H9 (cell line): ENCODE results near the gene ANGPTL8. TPM values are rescaled to one million over a fixed set of nuclear protein-coding genes. Genes with fewer than 3 reads are reported as not detected.

Source experiments
- DNase-seq: peaks from one replicate; pipeline ENCODE4 v3.0.0-alpha.2; 2017
- H2AFZ ChIP-seq: one replicate; pipeline ENCODE4 v1.6.1; 2013; ENCODE audit warnings: mild to moderate bottlenecking, low read length, control low read depth, moderate library complexity
- H2AK5ac ChIP-seq: 2 replicates; pipeline ENCODE4 v1.6.1; 2013; ENCODE audit warnings: low read length, control low read depth, mixed read lengths; ENCODE audit not compliant: insufficient read length
- H2BK120ac ChIP-seq: one replicate; pipeline ENCODE4 v1.6.1; 2013; ENCODE audit warnings: low read depth, mild to moderate bottlenecking, low read length, control low read depth, inconsistent platforms; ENCODE audit not compliant: poor library complexity, severe bottlenecking
- H2BK12ac ChIP-seq: 2 replicates; pipeline ENCODE4 v1.6.1; 2013; ENCODE audit warnings: low read length, control low read depth, mixed read lengths, low read depth; ENCODE audit not compliant: insufficient read length
- H2BK15ac ChIP-seq: 2 replicates; pipeline ENCODE4 v1.6.1; 2013; ENCODE audit warnings: low read depth, low read length, control low read depth
- H2BK20ac ChIP-seq: one replicate; pipeline ENCODE4 v1.6.1; 2013; ENCODE audit warnings: low read depth, mild to moderate bottlenecking, low read length, control low read depth, inconsistent platforms; ENCODE audit not compliant: poor library complexity, severe bottlenecking
- H2BK5ac ChIP-seq: 2 replicates; pipeline ENCODE4 v1.6.1; 2013; ENCODE audit warnings: low read length, control low read depth, mixed read lengths; ENCODE audit not compliant: insufficient read length
- H3K14ac ChIP-seq: 2 replicates; pipeline ENCODE4 v1.6.1; 2013; ENCODE audit warnings: low read length, control low read depth; ENCODE audit not compliant: insufficient read depth
- H3K18ac ChIP-seq: 2 replicates; pipeline ENCODE4 v1.6.1; 2013; ENCODE audit warnings: low read depth, mild to moderate bottlenecking, mixed read lengths, low read length, control low read depth; ENCODE audit not compliant: insufficient read length
- H3K23ac ChIP-seq: 2 replicates; pipeline ENCODE4 v1.6.1; 2013; ENCODE audit warnings: low read length, control low read depth, mixed read lengths, low read depth; ENCODE audit not compliant: insufficient read length
- H3K23me2 ChIP-seq: 2 replicates; pipeline ENCODE4 v1.6.1; 2013; ENCODE audit warnings: low read depth, mild to moderate bottlenecking, mixed read lengths, low read length, control low read depth; ENCODE audit not compliant: insufficient read length, poor library complexity, severe bottlenecking
- H3K27ac ChIP-seq: 2 replicates; pipeline ENCODE4 v1.5.1; 2013; ENCODE audit warnings: low read length, control low read depth, mixed read lengths, low read depth; ENCODE audit not compliant: insufficient read length
- H3K27me3 ChIP-seq: 2 replicates; pipeline ENCODE4 v1.6.1; 2013; ENCODE audit warnings: low read length, control low read depth, inconsistent platforms; ENCODE audit not compliant: insufficient read depth
- H3K4ac ChIP-seq: 2 replicates; pipeline ENCODE4 v1.6.1; 2013; ENCODE audit warnings: low read depth, mild to moderate bottlenecking, control low read depth, inconsistent platforms, low read length, moderate library complexity
- H3K4me1 ChIP-seq: 2 replicates; pipeline ENCODE4 v1.6.1; 2013; ENCODE audit warnings: low read length, control low read depth, inconsistent platforms; ENCODE audit not compliant: insufficient read depth
- H3K4me2 ChIP-seq: 2 replicates; pipeline ENCODE4 v1.6.1; 2013; ENCODE audit warnings: low read length, control low read depth, mixed read lengths; ENCODE audit not compliant: insufficient read length, insufficient read depth
- H3K56ac ChIP-seq: 2 replicates; pipeline ENCODE4 v1.6.1; 2013; ENCODE audit warnings: low read depth, mild to moderate bottlenecking, mixed read lengths, low read length, control low read depth; ENCODE audit not compliant: insufficient read length
- H3K79me1 ChIP-seq: 2 replicates; pipeline ENCODE4 v1.6.1; 2013; ENCODE audit warnings: low read depth, mild to moderate bottlenecking, moderate library complexity, low read length, control low read depth, inconsistent platforms; ENCODE audit not compliant: insufficient read depth, poor library complexity, severe bottlenecking
- H3K79me2 ChIP-seq: 2 replicates; pipeline ENCODE4 v1.6.1; 2013; ENCODE audit warnings: low read length, control low read depth, inconsistent platforms; ENCODE audit not compliant: insufficient read depth
- H3K9ac ChIP-seq: 2 replicates; pipeline ENCODE4 v1.6.1; 2013; ENCODE audit warnings: low read length, control low read depth, mixed read lengths; ENCODE audit not compliant: insufficient read length; ENCODE audit errors: extremely low read depth
- H3K9me3 ChIP-seq: one replicate; pipeline ENCODE4 v1.6.1; 2013; ENCODE audit warnings: low read depth, low read length, inconsistent platforms; ENCODE audit not compliant: control insufficient read depth
- H3T11ph ChIP-seq: one replicate; pipeline ENCODE4 v1.6.1; 2013; ENCODE audit warnings: mild to moderate bottlenecking, low read length, control low read depth, inconsistent platforms
- H4K20me1 ChIP-seq: one replicate; pipeline ENCODE4 v1.6.1; 2013; ENCODE audit not compliant: control insufficient read depth, insufficient read length, insufficient read depth
- H4K5ac ChIP-seq: 2 replicates; pipeline ENCODE4 v1.6.1; 2013; ENCODE audit warnings: low read depth, mild to moderate bottlenecking, mixed read lengths, low read length, control low read depth; ENCODE audit not compliant: insufficient read length
- H4K8ac ChIP-seq: replicated peaks from 2 replicates; pipeline ENCODE4 v1.6.1; 2013; ENCODE audit warnings: low read length, control low read depth, mixed read lengths, low read depth; ENCODE audit not compliant: insufficient read length
- H4K91ac ChIP-seq: 2 replicates; pipeline ENCODE4 v1.6.1; 2013; ENCODE audit warnings: low read depth, mild to moderate bottlenecking, moderate library complexity, mixed read lengths, low read length, control low read depth; ENCODE audit not compliant: insufficient read length
- H3K27ac Mint-ChIP-seq, 3 experiments: 2 replicates in 2 of 3; 3 replicates in 1 of 3; pipeline ENCODE4 v1.8.0; 2020 to 2021; ENCODE audit warnings: mixed read lengths in 3 of 3, mild to moderate bottlenecking in 1 of 3, moderate library complexity in 1 of 3
- H3K27me3 Mint-ChIP-seq: 2 replicates; pipeline ENCODE4 v1.8.0; 2021; ENCODE audit warnings: low read depth, mild to moderate bottlenecking, moderate library complexity, mixed read lengths
- H3K36me3 Mint-ChIP-seq, 3 experiments: 2 replicates in 2 of 3; 3 replicates in 1 of 3; pipeline ENCODE4 v1.8.0; 2020 to 2021; ENCODE audit warnings: low read depth in 3 of 3, mixed read lengths in 3 of 3; ENCODE audit not compliant: insufficient read depth in 1 of 3
- H3K4me1 Mint-ChIP-seq, 2 experiments: 2 replicates each; pipeline ENCODE4 v1.8.0; 2020; ENCODE audit warnings: mixed read lengths in 2 of 2
- H3K4me3 Mint-ChIP-seq, 2 experiments: 2 replicates in 1 of 2; 3 replicates in 1 of 2; pipeline ENCODE4 v1.8.0; 2020 to 2021; ENCODE audit warnings: mild to moderate bottlenecking in 2 of 2, mixed read lengths in 2 of 2, moderate library complexity in 1 of 2
- H3K9me3 Mint-ChIP-seq, 2 experiments: 2 replicates in 1 of 2; 3 replicates in 1 of 2; pipeline ENCODE4 v1.8.0; 2020; ENCODE audit warnings: mild to moderate bottlenecking in 2 of 2, mixed read lengths in 2 of 2, moderate library complexity in 1 of 2
- WGBS: extraction: QIAGEN DNeasy Blood & Tissue Kit; methylation state at CpG from one replicate; pipeline ENCODE4 v1.1.7; 2013; ENCODE audit warnings: missing lambda C conversion rate, low lambda C conversion rate, mixed read lengths; ENCODE audit not compliant: insufficient read length; ENCODE audit errors: extremely low coverage; 5-methylcytosine and 5-hydroxymethylcytosine counted together
- total RNA-seq: library from RNA; stranded (reverse); gene quantifications from 2 replicates; pipeline ENCODE4 v1.2.1, GENCODE V29; 2021
- TF ChIP-seq, protein P1 (sequence below): fragments of 200-600 bp; sonication (generic); conservative IDR thresholded peaks from 3 replicates; pipeline ENCODE4 v1.8.0; 2021; ENCODE audit warnings: antibody characterized with exemption, mild to moderate bottlenecking

ANGPTL8 gene
- total RNA-seq, 1 experiment from 2014 or later: not detected

DNA sequence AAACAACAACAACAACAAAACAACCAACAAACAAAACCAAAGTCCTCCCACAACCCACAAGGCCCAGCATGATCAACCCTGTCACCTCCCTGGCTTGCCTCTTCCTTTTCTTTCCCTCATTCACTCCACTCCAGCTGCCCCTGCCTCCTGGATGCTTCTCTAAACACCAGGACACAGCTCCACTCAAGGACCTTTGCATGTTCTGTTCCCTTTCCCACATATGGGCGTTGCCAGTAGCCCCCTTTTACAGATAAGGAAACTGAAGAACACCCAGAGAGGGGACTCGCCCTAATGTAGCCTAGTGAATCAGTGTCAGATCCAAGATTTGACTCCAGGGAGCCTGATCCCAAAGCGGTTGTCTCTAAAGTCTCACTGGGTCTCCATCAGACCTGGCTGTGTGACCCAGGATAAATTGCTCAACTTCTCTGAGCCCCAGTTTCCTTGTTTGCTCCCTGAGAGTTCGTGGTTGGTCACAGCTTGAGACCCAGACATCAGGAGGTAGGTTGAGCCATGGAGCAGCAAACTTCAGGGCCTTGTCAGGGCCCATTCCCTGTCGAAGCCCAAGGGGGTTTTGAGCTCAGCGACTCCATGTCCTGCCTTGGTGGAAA is 25.9 kb downstream of the ANGPTL8 start:
- Mint-ChIP-seq H3K27me3 (peaks cover 2% of the 10 kb centered on the region; the same call in 1 of the 2 replicates), H3K27ac (peak overlapping the region in 2 of 3 experiments; percentile 34 to 38; a peak in 2 of 7 replicates), H3K9me3 (no peaks in the 10 kb centered on the region), H3K4me1 (peaks cover 12 to 23% of the 10 kb centered on the region in 2 experiments), H3K4me3 (no peak overlapping the region), H3K36me3 (no peaks in the 10 kb centered on the region; a peak in 1 of 7 replicates)
- Histone ChIP-seq H4K91ac (no peak overlapping the region), H3K79me2 (no peaks in the 10 kb centered on the region), H3K14ac (no peak overlapping the region), H3K4me1 (no peaks in the 10 kb centered on the region), H3K18ac (no peak overlapping the region), H2BK120ac (no peak overlapping the region), H4K8ac (no peak overlapping the region), H3K56ac (no peak overlapping the region), H2BK15ac (no peak overlapping the region), H3K4me2 (no peak overlapping the region), H3K23ac (no peak overlapping the region), H4K20me1 (no peaks in the 10 kb centered on the region), H4K5ac (no peak overlapping the region), H3K9me3 (no peaks in the 10 kb centered on the region), H2AK5ac (no peak overlapping the region), H3K9ac (no peak overlapping the region), H2BK12ac (no peak overlapping the region), H3K23me2 (peaks cover 9% of the 10 kb centered on the region), H3T11ph (no peak overlapping the region), H2BK20ac (no peak overlapping the region), H2AFZ (no peak overlapping the region), H2BK5ac (no peak overlapping the region), H3K4ac (no peak overlapping the region), H3K79me1 (no peaks in the 10 kb centered on the region), H3K27me3 (no peaks in the 10 kb centered on the region), H3K27ac (no peak overlapping the region)
- whole genome bisulfite sequencing: no CpG with 5 or more reads among the region's 6 CpGs
- TF ChIP-seq, protein P1, sequence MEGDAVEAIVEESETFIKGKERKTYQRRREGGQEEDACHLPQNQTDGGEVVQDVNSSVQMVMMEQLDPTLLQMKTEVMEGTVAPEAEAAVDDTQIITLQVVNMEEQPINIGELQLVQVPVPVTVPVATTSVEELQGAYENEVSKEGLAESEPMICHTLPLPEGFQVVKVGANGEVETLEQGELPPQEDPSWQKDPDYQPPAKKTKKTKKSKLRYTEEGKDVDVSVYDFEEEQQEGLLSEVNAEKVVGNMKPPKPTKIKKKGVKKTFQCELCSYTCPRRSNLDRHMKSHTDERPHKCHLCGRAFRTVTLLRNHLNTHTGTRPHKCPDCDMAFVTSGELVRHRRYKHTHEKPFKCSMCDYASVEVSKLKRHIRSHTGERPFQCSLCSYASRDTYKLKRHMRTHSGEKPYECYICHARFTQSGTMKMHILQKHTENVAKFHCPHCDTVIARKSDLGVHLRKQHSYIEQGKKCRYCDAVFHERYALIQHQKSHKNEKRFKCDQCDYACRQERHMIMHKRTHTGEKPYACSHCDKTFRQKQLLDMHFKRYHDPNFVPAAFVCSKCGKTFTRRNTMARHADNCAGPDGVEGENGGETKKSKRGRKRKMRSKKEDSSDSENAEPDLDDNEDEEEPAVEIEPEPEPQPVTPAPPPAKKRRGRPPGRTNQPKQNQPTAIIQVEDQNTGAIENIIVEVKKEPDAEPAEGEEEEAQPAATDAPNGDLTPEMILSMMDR: no peak
- no peak for DNase-seq
